Measurements from ENCODE around the gene KIAA0232.
"Not testable (repeated sequence)": the region's sequence is repeated elsewhere in the genome, so short reads cannot be mapped to it uniquely, and the experiment has no call there.

The KIAA0232 gene

GRCh38 chr4:6812766-6813165, 30.2 kb downstream of the KIAA0232 start:
- no peak for DNase-seq (ENCODE audit: low spot score)

DNA sequence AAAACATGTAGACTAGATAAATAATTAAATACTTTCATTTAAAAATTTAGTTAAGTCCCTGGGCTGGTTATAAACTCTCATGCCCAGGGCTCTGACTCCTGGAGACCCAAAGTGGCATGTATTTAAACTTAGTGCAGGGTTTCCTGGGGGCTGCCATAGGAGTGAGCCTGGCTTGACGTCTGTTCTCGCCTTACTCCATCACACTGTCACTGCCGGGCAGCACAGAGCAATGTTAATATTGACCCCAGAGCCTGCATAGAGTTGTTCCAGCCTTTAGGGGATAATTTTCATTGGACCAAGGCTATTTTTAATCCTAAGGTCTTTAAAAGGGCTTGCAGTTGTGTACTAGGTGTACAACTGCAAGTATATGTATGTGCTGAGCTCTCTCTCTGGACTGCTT, 31.2 kb downstream of the KIAA0232 start:
- no peak for DNase-seq (ENCODE audit: low spot score)

- DNase-seq (ENCODE audit: low spot score): no peak
Measured at GRCh38 chr4:6815029-6815836, 32.7 kb downstream of the KIAA0232 start.

DNA sequence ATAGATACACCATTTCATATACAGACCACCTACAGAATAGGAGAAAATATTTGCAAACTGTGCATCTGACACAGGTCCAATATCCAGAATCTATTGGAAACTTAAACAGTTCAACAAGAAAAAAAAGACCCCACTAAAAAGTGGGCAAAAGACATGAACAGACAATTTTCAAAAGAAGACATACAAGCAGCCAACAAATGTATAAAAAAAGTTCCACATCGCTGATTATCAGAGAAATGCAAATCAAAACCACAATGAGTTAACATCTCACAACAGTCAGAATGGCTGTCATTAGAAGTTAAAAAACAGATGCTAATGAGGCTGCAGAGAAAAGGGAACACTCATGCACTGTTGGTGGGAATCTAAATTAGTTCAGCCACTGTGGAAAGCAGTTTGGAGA, 36.8 kb downstream of the KIAA0232 start:
- DNase-seq (ENCODE audit: low spot score): no peak

DNA sequence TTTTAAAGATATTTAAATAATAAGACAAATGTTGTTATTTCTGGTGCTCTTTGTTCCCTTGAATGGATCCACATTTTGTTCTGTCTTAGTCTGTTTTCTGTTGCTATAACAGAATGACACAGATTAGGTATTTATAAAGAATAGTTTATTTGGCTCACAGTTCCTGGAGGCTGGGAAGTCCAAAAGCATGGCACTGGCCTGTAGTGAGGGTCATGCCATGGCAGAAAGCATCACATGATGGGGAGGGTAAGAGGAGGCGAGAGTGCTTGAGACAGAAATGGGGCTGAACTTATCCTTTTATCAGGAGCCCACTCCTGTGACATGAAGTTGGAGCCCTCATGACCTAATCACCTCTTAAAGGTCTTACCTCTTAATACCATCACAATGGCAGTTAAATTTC, 38.2 kb downstream of the KIAA0232 start:
- DNase-seq (ENCODE audit: low spot score): no peak

DNA sequence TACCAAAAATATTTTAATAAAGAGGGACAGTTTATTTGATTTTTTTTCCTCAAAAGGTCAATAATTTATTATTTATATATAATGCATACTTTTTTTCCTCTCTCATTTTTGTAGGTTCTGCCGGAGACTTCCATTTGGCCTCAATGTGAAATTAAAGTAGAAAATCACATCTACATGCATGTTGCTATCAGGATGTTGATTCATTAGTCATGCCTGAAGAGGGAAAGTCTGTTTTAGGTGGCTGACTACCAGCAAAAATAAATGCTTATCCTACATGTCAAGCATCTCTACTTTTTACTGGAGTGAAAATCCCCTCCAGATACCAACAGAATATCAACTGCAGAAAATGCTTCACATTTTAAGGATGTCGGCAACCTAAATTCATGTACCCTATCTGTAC, 41.5 kb downstream of the KIAA0232 start:
- no peak for DNase-seq (ENCODE audit: low spot score)

DNA sequence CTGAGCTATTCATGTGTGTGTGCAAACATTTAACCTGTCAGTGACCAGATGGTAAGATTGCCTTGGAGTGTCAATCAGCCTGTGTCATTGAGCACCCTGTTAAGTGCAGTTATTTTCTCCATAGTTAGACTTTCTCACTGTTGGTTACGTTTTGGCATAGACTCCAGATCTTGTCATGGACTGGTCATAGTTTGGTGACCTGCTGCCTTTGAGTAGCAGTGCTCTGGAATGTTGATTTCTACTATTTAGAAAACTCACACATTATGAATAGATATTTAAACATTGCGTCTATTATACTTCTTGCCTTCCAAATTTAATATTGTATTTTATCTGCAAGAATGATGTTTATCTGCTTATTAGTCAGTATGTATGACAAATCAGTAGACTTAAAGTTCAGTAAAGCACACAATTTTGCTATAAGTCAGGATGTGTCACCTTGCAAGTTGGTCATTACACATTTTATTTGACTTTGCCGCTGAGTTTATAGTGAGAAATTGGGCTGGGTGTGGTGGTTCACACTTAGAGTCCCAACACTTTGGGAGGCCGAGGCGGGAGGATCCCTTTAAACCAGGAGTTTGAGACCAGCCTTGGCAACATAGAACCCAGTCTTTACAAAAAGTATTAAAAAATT, 42.4 kb downstream of the KIAA0232 start:
- no peak for DNase-seq (ENCODE audit: low spot score)

DNA sequence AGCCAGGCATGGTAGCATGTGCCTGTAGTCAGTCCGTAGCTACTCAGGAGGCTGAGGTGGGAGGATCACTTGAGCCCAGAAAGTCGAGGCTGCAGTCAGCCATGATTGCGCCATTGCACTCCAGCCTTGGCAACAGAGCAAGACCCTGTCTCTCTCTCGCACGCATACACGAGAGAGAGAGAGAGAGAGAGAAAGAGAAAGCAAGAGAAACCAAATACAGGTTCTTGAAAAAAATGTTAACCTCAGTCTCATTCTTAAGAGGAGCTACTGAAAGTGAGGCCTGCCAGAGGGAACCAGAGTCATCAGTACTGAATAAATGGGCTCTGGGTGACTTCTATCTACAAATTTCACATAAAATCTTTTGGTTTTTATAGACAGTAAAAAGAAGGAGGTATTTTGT, 42.9 kb downstream of the KIAA0232 start:
- no peak for DNase-seq (ENCODE audit: low spot score)

- no peak for DNase-seq (ENCODE audit: low spot score)
Measured at GRCh38 chr4:6826781-6827508, 44.4 kb downstream of the KIAA0232 start.

- DNase-seq (ENCODE audit: low spot score): no peak
Measured at GRCh38 chr4:6829086-6829485, 46.6 kb downstream of the KIAA0232 start.

- DNase-seq (ENCODE audit: low spot score): no peak
Measured at GRCh38 chr4:6834867-6835266, 52.3 kb downstream of the KIAA0232 start.

GRCh38 chr4:6835616-6836015, 53.1 kb downstream of the KIAA0232 start:
- not testable (repeated sequence) for DNase-seq (ENCODE audit: low spot score)

DNA sequence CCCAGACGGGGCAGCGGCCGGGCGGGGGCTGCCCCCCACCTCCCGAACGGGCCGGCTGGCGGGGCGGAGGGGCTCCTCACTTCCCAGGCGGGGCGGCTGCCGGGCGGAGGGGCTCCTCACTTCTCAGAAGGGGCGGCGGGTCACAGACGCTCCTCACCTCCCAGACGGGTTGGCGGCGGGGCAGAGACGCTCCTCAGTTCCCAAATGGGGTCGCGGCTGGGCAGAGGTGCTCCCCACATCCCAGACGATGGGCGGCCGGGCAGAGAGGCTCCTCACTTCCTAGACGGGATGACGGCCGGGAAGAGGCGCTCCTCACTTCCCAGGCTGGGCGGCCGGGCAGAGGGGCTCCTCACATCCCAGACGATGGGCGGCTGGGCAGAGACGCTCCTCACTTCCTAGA, 54.6 kb downstream of the KIAA0232 start:
- not testable (repeated sequence) for DNase-seq (ENCODE audit: low spot score)

DNA sequence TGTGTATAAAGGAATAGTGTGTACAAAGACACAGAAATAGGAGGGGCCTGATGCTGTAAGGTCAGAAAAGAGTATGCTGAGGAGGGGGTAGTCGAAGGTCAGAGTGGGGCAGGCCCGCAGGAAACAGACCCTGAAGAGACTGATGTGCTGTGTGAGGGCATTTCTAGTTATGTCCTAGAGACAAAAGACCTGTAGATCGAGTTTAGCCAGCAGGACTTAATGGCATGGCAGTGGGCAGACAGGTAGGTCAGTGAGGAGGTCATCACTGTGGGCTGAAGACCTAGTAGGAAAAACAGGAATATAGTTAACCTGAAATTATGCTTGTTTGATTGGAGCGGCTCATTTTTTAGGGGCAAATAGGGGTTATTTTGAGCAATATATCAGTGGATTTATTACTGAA, 57.1 kb downstream of the KIAA0232 start:
- no peak for DNase-seq (ENCODE audit: low spot score)

DNA sequence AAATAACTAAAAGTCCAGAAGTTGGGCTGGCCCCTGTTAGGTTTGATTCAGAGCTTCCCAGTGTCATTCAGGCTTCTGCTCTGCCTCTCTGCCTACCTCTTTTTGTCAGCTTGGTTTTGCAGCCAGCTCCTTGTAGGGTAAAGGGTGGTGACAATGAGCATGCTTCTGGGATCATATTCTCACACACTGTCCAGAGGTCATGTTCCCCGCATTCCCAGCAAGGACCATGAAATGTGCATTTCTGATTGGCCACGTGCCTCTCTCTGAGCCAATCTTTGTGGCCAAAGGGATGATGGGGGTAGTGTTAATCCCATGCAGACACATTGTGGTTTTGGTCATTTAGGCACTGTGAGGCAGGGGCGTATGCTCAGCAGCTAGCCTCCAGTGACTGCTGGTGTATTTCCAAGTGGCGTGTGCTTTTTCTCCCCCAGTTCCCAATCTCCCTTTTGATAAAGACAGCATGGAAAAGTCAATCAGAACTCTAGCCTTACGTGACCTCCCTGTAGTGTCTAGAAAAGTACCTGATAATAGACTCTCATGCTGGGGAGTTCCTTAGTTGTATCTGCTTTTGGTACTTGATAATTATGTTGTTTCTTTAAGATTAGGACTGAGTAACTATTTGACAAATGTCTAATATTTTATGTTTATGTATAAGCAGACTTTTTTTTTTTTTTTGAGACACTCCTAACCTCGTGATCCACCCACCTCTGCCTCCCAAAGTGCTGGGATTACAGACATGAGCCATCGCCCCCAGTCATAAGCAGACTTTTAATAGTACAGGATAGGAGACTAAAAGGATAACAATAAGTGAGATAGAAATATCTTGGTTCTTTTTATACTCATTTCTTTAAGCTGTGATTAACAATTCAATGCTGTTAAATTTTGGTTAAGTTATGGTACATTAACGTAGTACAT, 57.8 kb downstream of the KIAA0232 start:
- peak; percentile 53 for DNase-seq (ENCODE audit: low spot score)

GRCh38 chr4:6845027-6845426, 62.5 kb downstream of the KIAA0232 start:
- no peak for DNase-seq (ENCODE audit: low spot score)

- DNase-seq (ENCODE audit: low spot score): no peak
Measured at GRCh38 chr4:6845574-6845973, 63.0 kb downstream of the KIAA0232 start.

- no peak for DNase-seq (ENCODE audit: low spot score)
Measured at GRCh38 chr4:6847178-6847577, 64.7 kb downstream of the KIAA0232 start.

GRCh38 chr4:6848717-6849305, 66.3 kb downstream of the KIAA0232 start:
- DNase-seq (ENCODE audit: low spot score): no peak

- DNase-seq (ENCODE audit: low spot score): no peak
Measured at GRCh38 chr4:6849691-6850090, 67.2 kb downstream of the KIAA0232 start.

- DNase-seq (ENCODE audit: low spot score): no peak
Measured at GRCh38 chr4:6851431-6851830, 68.9 kb downstream of the KIAA0232 start.

DNA sequence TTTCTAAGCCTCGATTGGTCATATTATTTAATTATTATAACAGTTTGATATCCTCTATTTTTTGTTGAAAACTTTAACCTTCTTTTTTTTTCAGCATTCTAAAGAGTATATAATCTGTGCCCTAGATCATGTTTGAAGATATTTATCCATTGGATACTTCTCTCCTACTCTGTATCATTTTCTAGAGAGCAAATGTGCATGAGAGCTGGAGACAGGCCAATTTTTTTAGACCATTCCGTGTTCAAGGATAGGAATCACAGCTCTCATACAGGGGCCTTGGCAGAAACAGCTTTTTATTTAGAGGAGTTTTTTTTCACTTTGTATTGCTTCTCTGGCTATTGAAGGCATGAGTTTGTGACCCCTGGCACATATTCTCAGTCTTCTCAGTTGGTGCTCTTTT, 69.4 kb downstream of the KIAA0232 start:
- DNase-seq (ENCODE audit: low spot score): no peak
